Measurements from ENCODE around the gene ZNF574. TPM values are rescaled to one million over a fixed set of nuclear protein-coding genes. Genes with fewer than 3 reads are reported as not detected.

Gene ZNF574
- total RNA-seq, 1 donor from 2014 or later: 15.2 TPM

- no peaks in the 10 kb centered on the region for H3K4me1 Mint-ChIP-seq (ENCODE audit: unreplicated experiment)
- H3K9me3 Mint-ChIP-seq (ENCODE audit: unreplicated experiment): no peaks in the 10 kb centered on the region
- H3K4me3 Mint-ChIP-seq (ENCODE audit: unreplicated experiment): no peak overlapping the region
- peaks cover 16% of the 10 kb centered on the region for H3K27me3 Mint-ChIP-seq (ENCODE audit: unreplicated experiment)
- H3K36me3 Mint-ChIP-seq (ENCODE audit: unreplicated experiment): no peaks in the 10 kb centered on the region
- no peak for TF ChIP-seq CTCF (IDR thresholded peaks at IDR 0.05)
- DNase-seq (ENCODE audit: extremely low spot score, unreplicated experiment): no peak
- no peak overlapping the region for H3K27ac Mint-ChIP-seq (ENCODE audit: unreplicated experiment)
Measured at GRCh38 chr19:42066075-42066754, 9.8 kb upstream of the ZNF574 start.

GRCh38 chr19:42067315-42067888 is 8.6 kb upstream of the ZNF574 start:
- Mint-ChIP-seq H3K36me3 (ENCODE audit: unreplicated experiment) (no peaks in the 10 kb centered on the region), H3K27me3 (ENCODE audit: unreplicated experiment) (peaks cover 16% of the 10 kb centered on the region), H3K27ac (ENCODE audit: unreplicated experiment) (no peak overlapping the region), H3K4me3 (ENCODE audit: unreplicated experiment) (no peak overlapping the region), H3K4me1 (ENCODE audit: unreplicated experiment) (no peaks in the 10 kb centered on the region), H3K9me3 (ENCODE audit: unreplicated experiment) (no peaks in the 10 kb centered on the region)
- no peak for DNase-seq (ENCODE audit: extremely low spot score, unreplicated experiment)
- TF ChIP-seq CTCF (IDR thresholded peaks at IDR 0.05): no peak

- Mint-ChIP-seq H3K27ac (ENCODE audit: unreplicated experiment) (no peak overlapping the region), H3K4me1 (ENCODE audit: unreplicated experiment) (no peaks in the 10 kb centered on the region), H3K27me3 (ENCODE audit: unreplicated experiment) (peaks cover 9% of the 10 kb centered on the region), H3K4me3 (ENCODE audit: unreplicated experiment) (no peak overlapping the region), H3K36me3 (ENCODE audit: unreplicated experiment) (no peaks in the 10 kb centered on the region), H3K9me3 (ENCODE audit: unreplicated experiment) (no peaks in the 10 kb centered on the region)
- DNase-seq (ENCODE audit: extremely low spot score, unreplicated experiment): no peak
- TF ChIP-seq CTCF (IDR thresholded peaks at IDR 0.05): no peak
Measured at GRCh38 chr19:42068361-42068755, 7.6 kb upstream of the ZNF574 start.

- DNase-seq (ENCODE audit: extremely low spot score, unreplicated experiment): no peak
- TF ChIP-seq CTCF (IDR thresholded peaks at IDR 0.05): no peak
- Mint-ChIP-seq H3K4me3 (ENCODE audit: unreplicated experiment) (no peak overlapping the region), H3K9me3 (ENCODE audit: unreplicated experiment) (no peaks in the 10 kb centered on the region), H3K27ac (ENCODE audit: unreplicated experiment) (no peak overlapping the region), H3K36me3 (ENCODE audit: unreplicated experiment) (no peaks in the 10 kb centered on the region), H3K27me3 (ENCODE audit: unreplicated experiment) (peaks cover 7% of the 10 kb centered on the region), H3K4me1 (ENCODE audit: unreplicated experiment) (no peaks in the 10 kb centered on the region)
Measured at GRCh38 chr19:42068756-42069571, 7.0 kb upstream of the ZNF574 start.
